ENCODE results near the gene ZBTB7C.

- TF ChIP-seq EZH2phosphoT487 (IDR thresholded peaks at IDR 0.05) (no peak), CTCF (IDR thresholded peaks at IDR 0.05) (no peak), EZH2 (IDR thresholded peaks at IDR 0.05) (no peak)
Measured at GRCh38 chr18:48057018-48057417, 352.2 kb downstream of the ZBTB7C start.
